SK-N-MC (cell line): ENCODE results near the gene PEAK1.
"Not testable (repeated sequence)": the region's sequence is repeated elsewhere in the genome, so short reads cannot be mapped to it uniquely, and the experiment has no call there.

Experiments
- DNase-seq: peaks from one replicate; pipeline ENCODE4 v3.0.0-alpha.2; 2011; ENCODE audit warnings: low read depth, low spot score
- H3K27ac ChIP-seq: fragments of 200-600 bp; sonication (generic); 2 replicates; pipeline ENCODE4 v1.5.1; 2016; ENCODE audit warnings: mixed run types
- H3K36me3 ChIP-seq: fragments of 200-600 bp; sonication (generic); 2 replicates; pipeline ENCODE4 v1.6.1; 2017; ENCODE audit warnings: antibody characterized with exemption, low read length, mixed read lengths; ENCODE audit not compliant: insufficient read depth
- H3K4me3 ChIP-seq: fragments of 200-600 bp; sonication (generic); 2 replicates; pipeline ENCODE4 v1.5.1; 2016
- H3K9ac ChIP-seq: fragments of 200-600 bp; sonication (generic); 2 replicates; pipeline ENCODE4 v1.8.0; 2017; ENCODE audit warnings: mixed run types, mixed read lengths; ENCODE audit not compliant: insufficient read length
- H3K9me3 ChIP-seq: fragments of 200-600 bp; sonication (generic); 2 replicates; pipeline ENCODE4 v1.6.1; 2017; ENCODE audit warnings: low read depth, mild to moderate bottlenecking, antibody characterized with exemption, low read length, moderate library complexity, mixed read lengths
- EZH2 ChIP-seq: fragments of 200-600 bp; sonication (generic); IDR thresholded peaks from one replicate; pipeline ENCODE4 v1.6.1; 2017; ENCODE audit warnings: antibody characterized with exemption
- FOXP2 ChIP-seq: optimal IDR thresholded peaks from 2 replicates; pipeline ENCODE3; 2011; ENCODE audit warnings: mild to moderate bottlenecking, moderate library complexity; ENCODE audit not compliant: insufficient read depth; ENCODE audit errors: extremely low read length, control extremely low read depth
- POLR2AphosphoS5 ChIP-seq: IDR thresholded peaks from 2 replicates; pipeline ENCODE4 v1.6.1; 2012; ENCODE audit warnings: mild to moderate bottlenecking, low read depth, low read length, borderline replicate concordance

Gene PEAK1

DNA sequence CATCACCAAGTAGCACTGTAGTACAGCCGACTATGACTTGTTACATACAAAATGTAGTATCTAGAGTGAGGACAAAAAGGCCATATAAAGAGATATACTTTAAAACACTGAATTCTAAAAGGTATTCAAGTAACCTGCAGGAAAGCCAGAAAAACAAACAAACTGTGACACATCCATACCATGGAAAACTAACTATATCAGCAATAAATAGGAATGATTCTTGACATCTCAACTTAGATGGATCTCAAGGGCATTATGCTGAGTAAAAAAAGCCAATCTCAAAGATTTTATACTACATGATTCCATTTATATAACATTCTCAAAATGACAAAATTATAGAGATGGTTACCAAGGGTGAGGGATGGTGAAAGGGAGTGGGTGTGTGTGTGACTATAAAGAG lies 143.0 kb downstream of the PEAK1 start:
- H3K27ac ChIP-seq, result no peak overlapping the region
- TF ChIP-seq POLR2AphosphoS5 (no peak), FOXP2 (no peak), EZH2 (no peak)
- H3K9me3 ChIP-seq, result no peaks in the 10 kb centered on the region
- H3K9ac ChIP-seq, result no peak overlapping the region
- DNase-seq, result no peak
- H3K4me3 ChIP-seq, result no peak overlapping the region
- H3K36me3 ChIP-seq, result no peaks in the 10 kb centered on the region

DNA sequence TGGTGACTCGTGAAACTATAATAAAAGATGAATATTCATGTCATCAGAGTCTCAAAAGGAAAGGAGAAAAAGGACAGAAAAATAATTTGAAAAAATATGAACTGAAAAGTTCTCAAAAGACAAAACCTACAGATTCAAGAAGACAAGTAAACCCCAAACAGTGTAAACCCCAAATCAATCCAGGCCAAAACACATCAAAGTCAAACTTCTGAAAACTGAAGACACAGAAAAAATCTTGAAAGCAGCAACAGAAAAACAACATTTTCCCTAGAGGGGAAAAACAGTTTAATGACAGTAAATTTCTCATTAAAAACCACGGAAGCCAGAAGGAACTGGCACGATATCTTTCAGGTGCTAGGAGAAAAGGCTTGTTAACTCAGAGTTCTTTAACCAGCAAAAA lies 143.8 kb downstream of the PEAK1 start:
- Histone ChIP-seq H3K27ac (no peak overlapping the region), H3K9me3 (no peaks in the 10 kb centered on the region)
- TF ChIP-seq POLR2AphosphoS5, result no peak
- no peak for TF ChIP-seq FOXP2
- TF ChIP-seq EZH2, result no peak

DNA sequence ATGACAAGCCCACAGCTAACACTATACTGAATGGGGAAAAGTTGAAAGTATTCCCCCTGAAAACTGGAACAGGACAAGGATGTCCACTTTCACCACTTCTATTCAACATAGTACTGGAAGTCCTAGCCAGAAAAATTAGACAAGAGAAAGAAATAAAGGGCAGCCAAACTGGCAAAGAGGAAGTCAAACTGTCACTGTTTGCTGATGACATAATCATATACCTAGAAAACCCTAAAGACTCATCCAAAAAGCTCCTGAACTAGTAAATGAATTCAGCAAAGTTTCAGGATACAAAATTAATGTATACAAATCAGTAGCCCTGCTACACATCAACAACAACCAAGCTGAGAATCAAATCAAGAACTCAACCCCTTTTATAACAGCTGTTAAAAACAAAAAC lies 146.8 kb downstream of the PEAK1 start:
- not testable (repeated sequence) for H3K4me3 ChIP-seq, DNase-seq, H3K27ac ChIP-seq, H3K9ac ChIP-seq, H3K36me3 ChIP-seq, H3K9me3 ChIP-seq

More for the DNA sequence above, 143.8 kb downstream of the PEAK1 start:
- Histone ChIP-seq H3K4me3 (no peak overlapping the region), H3K36me3 (no peaks in the 10 kb centered on the region), H3K9ac (no peak overlapping the region)
- DNase-seq, result no peak

DNA sequence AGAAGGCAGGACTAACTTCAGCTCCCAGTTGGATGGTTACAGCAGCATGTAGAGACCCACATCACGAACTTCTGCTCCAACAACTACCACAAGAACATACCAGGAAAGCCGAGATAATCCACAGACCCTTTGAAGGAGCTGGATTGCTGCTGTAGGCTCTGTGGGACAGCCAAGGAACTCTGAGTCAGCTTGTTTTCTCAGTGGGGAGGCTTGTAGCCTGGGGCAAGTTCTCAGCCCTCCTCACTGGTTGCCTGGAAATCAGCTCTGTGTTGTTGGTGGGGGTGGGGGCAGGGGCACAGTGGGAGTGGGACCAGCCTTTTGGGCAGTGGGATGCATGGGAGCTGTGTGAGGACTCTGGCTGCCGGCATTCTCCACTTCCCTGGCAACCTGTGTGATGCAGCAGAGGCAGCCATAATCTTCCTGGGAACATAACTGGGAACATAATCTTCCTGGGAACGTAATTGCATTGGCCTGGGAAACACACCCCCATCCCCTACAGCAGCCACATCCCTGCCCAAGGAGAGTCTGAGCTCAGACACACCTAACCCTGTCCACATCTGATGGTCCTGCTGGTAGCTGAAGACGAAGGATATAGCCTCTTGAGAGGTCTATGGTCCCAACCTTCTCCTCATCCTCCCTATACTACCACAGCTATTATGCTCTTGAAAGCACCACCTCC lies 153.1 kb downstream of the PEAK1 start:
- DNase-seq, result peak; percentile 95
- H3K4me3 ChIP-seq, result peak overlapping the region; percentile 63
- H3K9ac ChIP-seq, result no peak overlapping the region
- TF ChIP-seq EZH2, result no peak
- TF ChIP-seq POLR2AphosphoS5, result no peak
- TF ChIP-seq FOXP2, result no peak
- peak overlapping the region; percentile 90 for H3K27ac ChIP-seq
- H3K36me3 ChIP-seq, result no peaks in the 10 kb centered on the region
- no peaks in the 10 kb centered on the region for H3K9me3 ChIP-seq

GRCh38 chr15:77255385-77255784 lies 164.5 kb downstream of the PEAK1 start:
- no peak overlapping the region for H3K9ac ChIP-seq
- H3K4me3 ChIP-seq, result no peak overlapping the region
- no peaks in the 10 kb centered on the region for H3K9me3 ChIP-seq
- no peak for DNase-seq
- H3K27ac ChIP-seq, result no peak overlapping the region
- TF ChIP-seq FOXP2 (no peak), EZH2 (no peak), POLR2AphosphoS5 (no peak)
- no peaks in the 10 kb centered on the region for H3K36me3 ChIP-seq

- H3K36me3 ChIP-seq, result no peaks in the 10 kb centered on the region
- H3K9me3 ChIP-seq, result no peaks in the 10 kb centered on the region
- DNase-seq, result no peak
- no peak overlapping the region for H3K9ac ChIP-seq
- no peak overlapping the region for H3K27ac ChIP-seq
- TF ChIP-seq EZH2 (no peak), POLR2AphosphoS5 (no peak), FOXP2 (no peak)
- no peak overlapping the region for H3K4me3 ChIP-seq
These were observed 168.2 kb downstream of the PEAK1 start for GRCh38 chr15:77251662-77252061.

DNA sequence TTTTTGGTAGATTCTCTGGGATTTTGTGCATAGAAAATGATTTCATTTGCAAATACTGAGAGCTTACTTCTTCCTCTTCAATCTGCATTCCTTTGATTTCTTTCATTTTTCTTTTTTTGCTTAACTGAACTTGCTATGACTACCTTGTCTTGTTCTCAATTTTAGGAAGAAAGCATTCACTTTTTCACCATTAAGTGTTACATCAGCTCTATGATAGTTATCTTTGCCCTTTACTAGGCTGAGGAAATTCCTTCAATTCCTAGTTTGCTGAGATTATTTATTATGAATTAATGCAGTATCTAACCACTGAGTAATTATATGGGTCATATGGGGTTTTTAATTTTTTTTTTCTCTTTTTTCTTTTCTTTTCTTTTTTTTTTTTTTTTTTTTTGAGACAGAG lies 172.8 kb downstream of the PEAK1 start:
- H3K4me3 ChIP-seq, result no peak overlapping the region
- no peak for DNase-seq
- no peak overlapping the region for H3K27ac ChIP-seq
- no peak for TF ChIP-seq FOXP2
- no peak for TF ChIP-seq EZH2
- TF ChIP-seq POLR2AphosphoS5, result no peak
- no peaks in the 10 kb centered on the region for H3K36me3 ChIP-seq
- no peak overlapping the region for H3K9ac ChIP-seq
- H3K9me3 ChIP-seq, result no peaks in the 10 kb centered on the region

DNA sequence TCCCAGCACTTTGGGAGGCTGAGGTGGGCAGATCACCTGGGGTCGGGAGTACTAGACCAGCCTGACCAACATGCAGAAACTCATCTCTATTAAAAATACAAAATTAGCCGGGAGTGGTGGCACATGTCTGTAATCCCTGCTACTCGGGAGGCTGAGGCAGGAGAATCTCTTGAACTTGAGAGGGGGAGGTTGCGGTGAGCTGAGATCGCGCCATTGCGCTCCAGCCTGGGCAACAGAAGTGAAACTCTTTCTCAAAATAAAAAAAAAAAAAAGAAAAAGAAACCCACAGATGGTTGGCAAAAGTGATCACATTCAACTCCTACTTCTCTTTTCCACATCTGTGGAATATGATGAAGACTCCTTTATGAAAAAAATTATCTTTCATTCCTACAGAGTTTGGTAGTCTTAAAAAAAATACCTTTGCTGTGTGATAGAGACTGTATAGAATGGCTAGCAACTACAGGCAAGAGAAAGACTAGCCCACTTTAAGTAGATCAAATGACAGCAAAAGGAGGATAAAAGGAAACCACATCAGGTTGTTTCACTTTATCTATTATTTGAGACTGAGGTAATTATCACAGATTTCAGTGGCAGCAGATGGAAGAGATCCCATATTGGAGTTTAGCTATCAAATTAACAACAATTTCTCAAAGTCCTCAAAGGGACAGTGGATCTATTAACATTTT lies 176.0 kb downstream of the PEAK1 start:
- H3K9ac ChIP-seq, result no peak overlapping the region
- H3K27ac ChIP-seq, result no peak overlapping the region
- no peak for DNase-seq
- H3K9me3 ChIP-seq, result no peaks in the 10 kb centered on the region
- H3K4me3 ChIP-seq, result no peak overlapping the region
- H3K36me3 ChIP-seq, result no peaks in the 10 kb centered on the region
- TF ChIP-seq POLR2AphosphoS5 (no peak), FOXP2 (no peak), EZH2 (no peak)

- no peak for DNase-seq
- H3K9ac ChIP-seq, result no peak overlapping the region
- no peaks in the 10 kb centered on the region for H3K36me3 ChIP-seq
- no peaks in the 10 kb centered on the region for H3K9me3 ChIP-seq
- no peak overlapping the region for H3K27ac ChIP-seq
- no peak overlapping the region for H3K4me3 ChIP-seq
- TF ChIP-seq POLR2AphosphoS5 (no peak), EZH2 (no peak), FOXP2 (no peak)
These were observed 176.8 kb downstream of the PEAK1 start for GRCh38 chr15:77243135-77243534.
